ENCODE results near the gene CTAGE1. TPM values are rescaled to one million over a fixed set of nuclear protein-coding genes. Genes with fewer than 3 reads are reported as not detected.
A peak's percentile ranks its signal among the peaks of the same experiment; 100 is the strongest.
"Not testable (repeated sequence)": the region's sequence is repeated elsewhere in the genome, so short reads cannot be mapped to it uniquely, and the experiment has no call there.

Gene CTAGE1
- total RNA-seq (2014; rRNA removed; shearing (Covaris generic)), result not detected in 2 replicates
- not detected in 2 replicates for polyA plus RNA-seq (2014; cell fraction: nucleus; rRNA removed)

- no peak for DNase-seq (ENCODE audit: extremely low read depth, low read depth)
Observed at GRCh38 chr18:22417496-22418188, at the start of gene CTAGE1. CTAGE1 (minus strand) TSS chr18:22417915; CDS start chr18:22417811, 104 bp downstream.

GRCh38 chr18:22466608-22467395, 49.1 kb upstream of the CTAGE1 start:
- peak; percentile 61 for DNase-seq (ENCODE audit: extremely low read depth, low read depth)

- DNase-seq (ENCODE audit: extremely low read depth, low read depth), result peak; percentile 79
Observed at GRCh38 chr18:22465859-22466457, 48.2 kb upstream of the CTAGE1 start.

GRCh38 chr18:22463076-22463475, 45.4 kb upstream of the CTAGE1 start:
- DNase-seq (ENCODE audit: extremely low read depth, low read depth), result no peak

GRCh38 chr18:22459491-22459890, 41.8 kb upstream of the CTAGE1 start:
- DNase-seq (ENCODE audit: extremely low read depth, low read depth), result no peak

- DNase-seq (ENCODE audit: extremely low read depth, low read depth), result no peak
Observed at GRCh38 chr18:22457524-22457923, 39.8 kb upstream of the CTAGE1 start.

GRCh38 chr18:22456547-22456946, 38.8 kb upstream of the CTAGE1 start:
- DNase-seq (ENCODE audit: extremely low read depth, low read depth), result no peak

- DNase-seq (ENCODE audit: extremely low read depth, low read depth), result no peak
Observed at GRCh38 chr18:22456116-22456480, 38.4 kb upstream of the CTAGE1 start.

GRCh38 chr18:22455425-22456115, 37.9 kb upstream of the CTAGE1 start:
- no peak for DNase-seq (ENCODE audit: extremely low read depth, low read depth)

- no peak for DNase-seq (ENCODE audit: extremely low read depth, low read depth)
Observed at GRCh38 chr18:22453315-22453714, 35.6 kb upstream of the CTAGE1 start.

GRCh38 chr18:22452226-22452668, 34.5 kb upstream of the CTAGE1 start:
- no peak for DNase-seq (ENCODE audit: extremely low read depth, low read depth)

- no peak for DNase-seq (ENCODE audit: extremely low read depth, low read depth)
Observed at GRCh38 chr18:22451796-22452195, 34.1 kb upstream of the CTAGE1 start.

GRCh38 chr18:22450766-22451165, 33.1 kb upstream of the CTAGE1 start:
- DNase-seq (ENCODE audit: extremely low read depth, low read depth), result not testable (repeated sequence)

GRCh38 chr18:22450318-22450717, 32.6 kb upstream of the CTAGE1 start:
- DNase-seq (ENCODE audit: extremely low read depth, low read depth), result not testable (repeated sequence)

GRCh38 chr18:22449753-22450152, 32.0 kb upstream of the CTAGE1 start:
- DNase-seq (ENCODE audit: extremely low read depth, low read depth), result not testable (repeated sequence)

GRCh38 chr18:22448238-22448637, 30.5 kb upstream of the CTAGE1 start:
- no peak for DNase-seq (ENCODE audit: extremely low read depth, low read depth)

- DNase-seq (ENCODE audit: extremely low read depth, low read depth), result no peak
Observed at GRCh38 chr18:22447792-22448191, 30.1 kb upstream of the CTAGE1 start.

- DNase-seq (ENCODE audit: extremely low read depth, low read depth), result no peak
Observed at GRCh38 chr18:22446911-22447310, 29.2 kb upstream of the CTAGE1 start.

GRCh38 chr18:22446325-22446724, 28.6 kb upstream of the CTAGE1 start:
- no peak for DNase-seq (ENCODE audit: extremely low read depth, low read depth)

- no peak for DNase-seq (ENCODE audit: extremely low read depth, low read depth)
Observed at GRCh38 chr18:22441638-22442037, 23.9 kb upstream of the CTAGE1 start.

GRCh38 chr18:22439447-22439846, 21.7 kb upstream of the CTAGE1 start:
- DNase-seq (ENCODE audit: extremely low read depth, low read depth), result no peak
